IgD-negative memory B cell (primary cell): Measurements from ENCODE around the gene OBP2A. TPM values are rescaled to one million over a fixed set of nuclear protein-coding genes. Genes with fewer than 3 reads are reported as not detected.
"Not testable (repeated sequence)": the region's sequence is repeated elsewhere in the genome, so short reads cannot be mapped to it uniquely, and the experiment has no call there.

Source experiments
- H3K27ac Mint-ChIP-seq, 3 donors: one replicate each; pipeline ENCODE4 v1.8.0; 2020 to 2022; ENCODE audit warnings: mild to moderate bottlenecking in 3 of 3, mixed read lengths in 3 of 3, moderate library complexity in 1 of 3
- H3K27me3 Mint-ChIP-seq: one replicate; pipeline ENCODE4 v1.8.0; 2021; ENCODE audit warnings: mixed read lengths
- H3K36me3 Mint-ChIP-seq: one replicate; pipeline ENCODE4 v1.8.0; 2020; ENCODE audit warnings: mild to moderate bottlenecking, mixed read lengths
- H3K4me1 Mint-ChIP-seq, 3 donors: one replicate each; pipeline ENCODE4 v1.8.0; 2020 to 2022; ENCODE audit warnings: mixed read lengths in 3 of 3, mild to moderate bottlenecking in 1 of 3
- H3K4me3 Mint-ChIP-seq, 4 donors: one replicate each; pipeline ENCODE4 v1.8.0; 2020 to 2022; ENCODE audit warnings: mild to moderate bottlenecking in 4 of 4, mixed read lengths in 4 of 4, moderate library complexity in 3 of 4
- H3K9me3 Mint-ChIP-seq, 3 donors: one replicate each; pipeline ENCODE4 v1.8.0; 2020 to 2021; ENCODE audit warnings: mixed read lengths in 3 of 3, mild to moderate bottlenecking in 1 of 3
- polyA plus RNA-seq: library from polyadenylated mRNA; unstranded; fragments of 300-500 nt; fragmentation: Illumina TruSeq; gene quantifications from one replicate; pipeline ENCODE4 v1.2.3, GENCODE V29; 2021

OBP2A gene
- polyA plus RNA-seq, 1 donor from 2014 or later, result not detected

GRCh38 chr9:135517407-135517822 is 28.5 kb upstream of the OBP2A start:
- no peaks in the 10 kb centered on the region for H3K9me3 Mint-ChIP-seq
- H3K4me1 Mint-ChIP-seq, result peaks cover 0 to 6% (median 1%) of the 10 kb centered on the region in 3 donors
- no peak overlapping the region for H3K4me3 Mint-ChIP-seq
- no peaks in the 10 kb centered on the region for H3K36me3 Mint-ChIP-seq
- peaks cover 5% of the 10 kb centered on the region for H3K27me3 Mint-ChIP-seq
- no peak overlapping the region for H3K27ac Mint-ChIP-seq

DNA sequence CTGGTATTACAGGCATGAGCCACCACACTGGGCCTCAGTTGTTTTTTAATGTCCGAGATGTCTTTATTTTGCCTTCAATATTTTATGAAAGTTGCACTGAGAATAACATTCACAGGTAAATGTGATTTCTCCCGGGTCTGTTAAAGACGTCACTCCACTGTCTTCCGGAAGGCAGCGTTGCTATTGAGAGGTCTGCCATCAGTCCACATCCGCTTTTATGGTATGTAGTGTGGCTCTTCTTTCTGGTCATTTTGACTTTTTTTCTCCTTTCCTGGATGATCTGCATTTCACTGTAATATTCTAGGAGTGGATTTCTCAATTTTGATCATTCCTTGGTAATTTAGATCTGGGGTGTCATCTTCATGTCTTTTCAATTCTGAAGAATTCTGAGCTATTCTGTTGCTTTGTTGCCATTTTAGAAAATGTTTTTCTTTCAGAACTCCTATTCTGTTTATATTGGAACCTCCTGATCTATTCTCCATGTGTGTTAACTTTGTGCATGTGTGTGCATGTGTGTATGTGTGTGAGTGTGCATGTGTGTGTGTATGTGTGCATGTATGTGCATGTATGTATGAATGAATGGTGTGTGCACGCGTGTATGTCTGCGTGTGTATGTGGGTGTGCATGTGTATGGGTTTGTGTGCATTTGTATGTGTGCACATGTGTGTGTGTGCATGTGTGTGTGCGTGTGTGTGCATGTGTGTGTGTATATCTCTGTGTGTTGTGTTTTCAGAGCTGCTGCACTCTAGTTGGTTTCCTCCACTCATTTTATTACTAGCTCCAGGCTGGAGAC is 26.6 kb upstream of the OBP2A start:
- peaks cover 0 to 2% (median 0%) of the 10 kb centered on the region in 3 donors for H3K4me1 Mint-ChIP-seq
- H3K27ac Mint-ChIP-seq, result no peak overlapping the region
- no peaks in the 10 kb centered on the region for H3K9me3 Mint-ChIP-seq
- H3K36me3 Mint-ChIP-seq, result no peaks in the 10 kb centered on the region
- peaks cover 5% of the 10 kb centered on the region for H3K27me3 Mint-ChIP-seq
- no peak overlapping the region for H3K4me3 Mint-ChIP-seq

DNA sequence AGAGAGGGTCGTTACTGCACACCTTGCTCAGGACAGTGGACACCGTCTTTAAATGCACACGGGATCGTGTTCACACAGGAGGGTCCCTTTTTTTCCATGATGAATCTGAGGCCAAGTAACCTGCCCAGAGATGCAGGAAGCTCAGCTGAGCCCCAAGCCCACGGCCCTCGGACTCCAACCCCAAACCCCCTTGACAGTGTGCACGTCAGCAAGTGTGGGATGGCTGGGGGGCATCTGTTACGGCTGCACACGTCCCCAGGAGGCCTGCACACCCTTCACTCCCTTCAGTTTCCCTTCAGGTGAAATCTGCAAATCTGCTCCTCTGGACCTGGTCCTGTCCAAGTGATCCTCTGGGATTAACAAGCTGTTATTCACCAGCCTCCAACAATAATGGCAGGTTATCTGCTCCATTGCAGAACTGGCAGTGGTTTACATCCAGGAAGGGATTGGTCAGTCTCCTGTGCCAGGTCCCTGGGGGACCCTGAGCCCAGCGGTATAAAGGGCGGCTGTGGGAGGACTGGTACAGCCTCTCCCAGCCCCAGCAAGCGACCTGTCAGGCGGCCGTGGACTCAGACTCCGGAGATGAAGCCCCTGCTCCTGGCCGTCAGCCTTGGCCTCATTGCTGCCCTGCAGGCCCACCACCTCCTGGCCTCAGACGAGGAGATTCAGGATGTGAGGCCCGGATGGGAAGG is 24.9 kb upstream of the OBP2A start, which contains the start of gene LCN1:
Gene LCN1 (plus strand): TSS at position 525 of the 692 bp plus-strand sequence. CDS start 58 bp downstream, at position 583.
- no peak within 1 kb of the TSS for H3K4me3 Mint-ChIP-seq
- peaks cover 0 to 2% (median 0%) of the 10 kb centered on the region in 3 donors for H3K4me1 Mint-ChIP-seq
- no peak within 1 kb of the TSS for H3K27ac Mint-ChIP-seq
- H3K27me3 Mint-ChIP-seq, result peaks cover 5% of the 10 kb centered on the region
- no peaks in the 10 kb centered on the region for H3K9me3 Mint-ChIP-seq
- no peaks in the 10 kb centered on the region for H3K36me3 Mint-ChIP-seq

GRCh38 chr9:135521608-135522095 is 24.3 kb upstream of the OBP2A start:
- Mint-ChIP-seq H3K4me1 (peaks cover 0 to 2% (median 0%) of the 10 kb centered on the region in 3 donors), H3K9me3 (no peaks in the 10 kb centered on the region), H3K27ac (no peak overlapping the region), H3K27me3 (peaks cover 5% of the 10 kb centered on the region), H3K36me3 (no peaks in the 10 kb centered on the region), H3K4me3 (no peak overlapping the region)

DNA sequence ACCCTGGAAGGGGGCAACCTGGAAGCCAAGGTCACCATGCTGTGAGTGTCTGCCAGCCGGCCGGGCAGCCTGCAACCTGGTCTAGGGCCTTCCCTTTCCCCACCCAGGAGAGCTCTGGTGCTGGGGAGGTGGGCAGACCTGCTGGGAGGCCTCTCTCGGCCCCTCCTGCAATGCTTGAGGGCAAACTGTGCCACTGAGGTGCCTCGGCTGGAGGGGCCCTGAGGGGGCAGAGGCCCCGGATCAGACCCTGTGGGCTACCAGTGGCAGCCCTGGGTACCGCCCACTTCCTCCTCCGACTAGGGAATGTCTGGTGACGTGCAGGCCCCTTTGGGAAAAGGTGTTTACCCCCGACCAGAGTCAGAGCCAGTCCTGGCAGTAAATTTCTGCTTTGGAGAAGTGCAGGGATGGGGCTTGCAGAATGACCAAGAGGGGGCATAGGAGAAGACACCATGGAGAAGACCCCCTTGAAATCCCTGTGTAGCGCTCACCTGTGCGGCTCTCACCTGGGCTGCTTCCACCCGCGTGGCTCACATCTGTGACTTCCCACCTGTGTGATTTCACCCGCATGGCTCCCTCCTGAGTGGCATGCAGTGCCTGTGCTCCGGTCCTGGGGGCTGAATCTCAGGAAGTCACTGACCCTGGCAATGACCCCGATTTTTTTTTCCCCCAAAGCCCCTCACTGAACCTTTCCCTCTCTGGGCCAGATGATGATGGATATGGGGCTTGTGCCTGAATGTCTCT is 23.6 kb upstream of the OBP2A start:
- Mint-ChIP-seq H3K4me1 (peaks cover 0 to 2% (median 0%) of the 10 kb centered on the region in 3 donors), H3K27me3 (peaks cover 5% of the 10 kb centered on the region), H3K36me3 (no peaks in the 10 kb centered on the region), H3K9me3 (no peaks in the 10 kb centered on the region), H3K27ac (no peak overlapping the region), H3K4me3 (no peak overlapping the region)

DNA sequence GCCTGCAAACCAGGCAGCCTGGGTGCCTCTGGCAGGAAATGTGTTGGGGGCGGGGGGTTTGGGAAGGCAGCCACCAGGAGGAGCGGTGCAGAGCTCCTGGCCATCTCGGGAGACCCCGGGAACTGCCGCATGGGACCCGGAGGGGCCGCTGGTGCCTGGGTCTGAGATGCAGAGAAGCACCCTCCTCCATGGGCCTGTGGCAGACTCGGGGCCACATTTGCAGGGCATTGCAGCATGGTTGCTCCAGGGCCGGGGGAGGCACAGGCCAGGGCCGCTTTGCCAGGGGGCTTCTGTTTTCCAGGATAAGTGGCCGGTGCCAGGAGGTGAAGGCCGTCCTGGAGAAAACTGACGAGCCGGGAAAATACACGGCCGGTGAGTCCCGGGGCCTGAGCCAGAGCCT is 23.0 kb upstream of the OBP2A start:
- Mint-ChIP-seq H3K4me1 (peaks cover 0 to 2% (median 0%) of the 10 kb centered on the region in 3 donors), H3K36me3 (no peaks in the 10 kb centered on the region), H3K27ac (no peak overlapping the region), H3K27me3 (peaks cover 5% of the 10 kb centered on the region), H3K4me3 (no peak overlapping the region), H3K9me3 (no peaks in the 10 kb centered on the region)

DNA sequence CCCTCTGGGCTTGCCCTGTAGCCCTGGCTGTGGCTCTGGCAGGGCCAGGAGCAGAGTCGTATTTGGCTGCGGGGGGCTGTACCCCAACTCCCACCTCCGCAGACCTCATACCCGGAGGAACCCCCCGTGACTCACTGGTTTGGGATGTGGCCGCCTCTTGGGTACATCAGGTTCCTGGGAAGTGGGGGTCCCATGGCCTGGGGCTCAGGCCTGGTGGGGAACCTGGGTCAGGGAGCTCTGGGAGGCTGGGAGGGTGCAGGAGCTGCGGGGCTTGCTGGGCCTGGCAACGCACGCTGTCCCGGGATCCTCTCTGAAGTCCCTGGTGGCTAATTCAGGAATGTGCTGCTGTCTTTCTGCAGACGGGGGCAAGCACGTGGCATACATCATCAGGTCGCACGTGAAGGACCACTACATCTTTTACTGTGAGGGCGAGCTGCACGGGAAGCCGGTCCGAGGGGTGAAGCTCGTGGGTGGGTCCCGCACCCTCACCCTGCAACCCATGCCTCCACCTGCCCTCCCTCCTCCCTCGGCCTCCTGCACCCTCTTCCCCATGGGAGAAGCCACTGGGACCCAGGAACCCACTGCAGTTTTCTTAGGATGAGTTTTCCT is 22.3 kb upstream of the OBP2A start:
- Mint-ChIP-seq H3K27ac (no peak overlapping the region), H3K4me3 (no peak overlapping the region), H3K27me3 (peaks cover 5% of the 10 kb centered on the region), H3K4me1 (peaks cover 0 to 2% (median 0%) of the 10 kb centered on the region in 3 donors), H3K9me3 (no peaks in the 10 kb centered on the region), H3K36me3 (no peaks in the 10 kb centered on the region)

GRCh38 chr9:135524130-135524861 is 21.6 kb upstream of the OBP2A start:
- no peak overlapping the region for H3K4me3 Mint-ChIP-seq
- H3K4me1 Mint-ChIP-seq, result peaks cover 0 to under 1% (median 0%) of the 10 kb centered on the region in 3 donors
- no peak overlapping the region for H3K27ac Mint-ChIP-seq
- H3K27me3 Mint-ChIP-seq, result peaks cover 5% of the 10 kb centered on the region
- H3K9me3 Mint-ChIP-seq, result no peaks in the 10 kb centered on the region
- no peaks in the 10 kb centered on the region for H3K36me3 Mint-ChIP-seq

GRCh38 chr9:135525241-135526088 is 20.5 kb upstream of the OBP2A start:
- no peak overlapping the region for H3K4me3 Mint-ChIP-seq
- no peaks in the 10 kb centered on the region for H3K36me3 Mint-ChIP-seq
- H3K4me1 Mint-ChIP-seq, result no peaks in the 10 kb centered on the region
- H3K27ac Mint-ChIP-seq, result no peak overlapping the region
- H3K27me3 Mint-ChIP-seq, result peaks cover 5% of the 10 kb centered on the region
- H3K9me3 Mint-ChIP-seq, result no peaks in the 10 kb centered on the region

DNA sequence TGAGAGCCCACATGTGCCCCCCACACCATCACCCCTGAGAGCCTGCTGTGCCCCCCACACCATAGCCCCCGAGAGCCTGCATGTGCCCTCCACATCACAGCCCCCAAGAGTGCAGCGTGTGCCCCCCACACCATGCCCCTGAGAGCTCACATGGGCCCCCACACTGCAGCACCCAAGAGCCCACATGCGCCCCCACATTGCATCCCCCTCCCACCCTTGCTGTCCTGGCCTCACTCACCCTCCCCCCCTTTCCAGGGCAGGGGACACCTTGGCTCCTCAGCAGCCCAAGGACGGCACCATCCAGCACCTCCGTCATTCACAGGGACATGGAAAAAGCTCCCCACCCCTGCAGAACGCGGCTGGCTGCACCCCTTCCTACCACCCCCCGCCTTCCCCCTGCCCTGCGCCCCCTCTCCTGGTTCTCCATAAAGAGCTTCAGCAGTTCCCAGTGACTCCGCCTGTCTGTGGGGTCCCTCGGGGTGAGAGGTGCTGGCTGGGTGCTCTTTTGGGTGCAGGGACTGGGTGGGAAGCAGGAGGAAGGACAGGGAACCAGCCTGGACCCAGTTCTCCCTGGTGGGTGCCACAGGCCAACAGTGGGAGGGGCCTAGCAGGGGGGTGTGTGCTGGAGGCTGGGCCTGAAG is 19.7 kb upstream of the OBP2A start:
- Mint-ChIP-seq H3K27me3 (peaks cover 10% of the 10 kb centered on the region), H3K4me1 (no peaks in the 10 kb centered on the region), H3K36me3 (no peaks in the 10 kb centered on the region), H3K9me3 (no peaks in the 10 kb centered on the region), H3K4me3 (no peak overlapping the region), H3K27ac (no peak overlapping the region)

- H3K36me3 Mint-ChIP-seq, result no peaks in the 10 kb centered on the region
- no peaks in the 10 kb centered on the region for H3K9me3 Mint-ChIP-seq
- no peak overlapping the region for H3K4me3 Mint-ChIP-seq
- no peaks in the 10 kb centered on the region for H3K4me1 Mint-ChIP-seq
- no peak overlapping the region for H3K27ac Mint-ChIP-seq
- peaks cover 14% of the 10 kb centered on the region for H3K27me3 Mint-ChIP-seq
Observed at GRCh38 chr9:135526730-135527571, 19.0 kb upstream of the OBP2A start.

DNA sequence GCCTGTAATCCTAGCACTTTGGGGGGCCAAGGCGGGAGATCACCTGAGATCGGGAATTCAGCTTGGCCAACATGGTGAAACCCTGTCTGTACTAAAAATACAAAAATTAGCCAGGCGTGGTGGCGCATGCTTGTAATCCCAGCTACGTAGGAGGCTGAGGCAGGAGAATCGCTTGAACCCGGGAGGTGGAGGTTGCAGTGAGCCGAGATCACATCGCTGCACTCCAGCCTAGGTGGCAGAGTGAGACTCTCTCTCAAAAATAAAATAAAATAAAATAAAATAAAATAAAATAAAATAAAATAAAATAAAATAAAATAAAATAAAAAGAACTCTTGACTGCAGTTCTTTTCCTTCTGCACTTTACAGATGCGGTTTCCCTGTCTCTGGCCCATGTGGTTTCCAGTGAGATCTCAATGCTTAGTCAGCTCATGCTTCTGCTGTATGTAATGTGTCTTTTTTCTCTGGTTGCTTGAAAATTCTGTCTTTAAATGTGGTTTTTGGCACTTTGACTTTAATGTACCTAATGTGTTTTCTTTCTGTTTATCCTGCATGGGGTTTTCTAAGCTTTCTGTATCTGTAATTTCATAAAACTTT is 17.0 kb upstream of the OBP2A start:
- H3K4me1 Mint-ChIP-seq, H3K9me3 Mint-ChIP-seq, H3K4me3 Mint-ChIP-seq, H3K36me3 Mint-ChIP-seq, H3K27ac Mint-ChIP-seq: not testable (repeated sequence)
- peaks cover 14% of the 10 kb centered on the region for H3K27me3 Mint-ChIP-seq
